H1 (cell line): ENCODE results near the gene OPCML. TPM values are rescaled to one million over a fixed set of nuclear protein-coding genes. Genes with fewer than 3 reads are reported as not detected.

Experiments used
- CTCF ChIA-PET: fragments of 300-600 bp; sonication (Branson Sonifier 250); formaldehyde crosslinking; loops from one replicate; lab custom pipeline; 2021; ENCODE audit not compliant: partially characterized antibody; lab: Charles Lee
- POLR2A ChIA-PET: fragments of 300-600 bp; sonication (Branson Sonifier 250); formaldehyde crosslinking; loops from one replicate; lab custom pipeline; 2021; ENCODE audit warnings: inconsistent platforms; ENCODE audit not compliant: partially characterized antibody; lab: Charles Lee
- DNase-seq, 2 experiments: peaks; one replicate each; pipeline versions ENCODE4 v3.0.0 to v3.0.0-alpha.2; 2010 to 2022; ENCODE audit warnings: low spot score in 2 of 2, low read depth in 1 of 2, mixed read lengths in 1 of 2
- FAIRE-seq: peaks from 2 replicates; lab custom pipeline; 2011; peaks lifted over from hg19 to GRCh38; lab: Jason Lieb, UNC
- H2AFZ ChIP-seq: 2 replicates; pipeline ENCODE4 v1.8.1; 2012; ENCODE audit warnings: low read length, inconsistent platforms
- H2AK5ac ChIP-seq: 2 replicates; pipeline ENCODE4 v1.6.1; 2013; ENCODE audit warnings: low read depth, low read length
- H2BK120ac ChIP-seq: replicated peaks from 2 replicates; pipeline ENCODE3; 2013; ENCODE audit warnings: low read depth, low read length, inconsistent platforms
- H2BK12ac ChIP-seq: 2 replicates; pipeline ENCODE4 v1.6.1; 2013; ENCODE audit warnings: low read depth, low read length
- H2BK15ac ChIP-seq: 2 replicates; pipeline ENCODE4 v1.6.1; 2013; ENCODE audit warnings: low read length
- H2BK20ac ChIP-seq: 2 replicates; pipeline ENCODE4 v1.6.1; 2013; ENCODE audit warnings: low read length
- H2BK5ac ChIP-seq: 2 replicates; pipeline ENCODE4 v1.6.1; 2013; ENCODE audit warnings: low read depth, low read length
- H3K14ac ChIP-seq: 2 replicates; pipeline ENCODE4 v1.6.1; 2013; ENCODE audit warnings: inconsistent platforms; ENCODE audit not compliant: insufficient read length
- H3K18ac ChIP-seq: 2 replicates; pipeline ENCODE4 v1.6.1; 2013; ENCODE audit warnings: low read length; ENCODE audit errors: extremely low read depth
- H3K23ac ChIP-seq: 2 replicates; pipeline ENCODE4 v1.6.1; 2013; ENCODE audit warnings: inconsistent platforms; ENCODE audit not compliant: insufficient read length
- H3K23me2 ChIP-seq: 2 replicates; pipeline ENCODE4 v1.6.1; 2013; ENCODE audit warnings: low read depth, low read length
- H3K27ac ChIP-seq: 2 replicates; pipeline ENCODE4 v1.6.1; 2011; ENCODE audit warnings: low read depth, low read length, inconsistent platforms
- H3K27me3 ChIP-seq, 4 experiments: replicated peaks in 1 of 4; 1 replicate in 1 of 4; 2 replicates in 3 of 4; pipeline versions ENCODE4 v1.6.1 to v1.8.1; 2011 to 2013; ENCODE audit warnings: low read length in 3 of 4, mild to moderate bottlenecking in 3 of 4, inconsistent platforms in 2 of 4, mixed read lengths in 2 of 4, moderate library complexity in 1 of 4; ENCODE audit not compliant: control insufficient read depth in 3 of 4, insufficient read depth in 3 of 4; ENCODE audit errors: extremely low read depth in 1 of 4
- H3K36me3 ChIP-seq, 4 experiments: 2 replicates each; pipeline versions ENCODE4 v1.6.1 to v1.8.1; 2011 to 2013; ENCODE audit warnings: mild to moderate bottlenecking in 4 of 4, low read length in 3 of 4, moderate library complexity in 2 of 4, control low read depth in 1 of 4, inconsistent platforms in 1 of 4; ENCODE audit not compliant: insufficient read depth in 4 of 4, control insufficient read depth in 2 of 4
- H3K4ac ChIP-seq: replicated peaks from 2 replicates; pipeline ENCODE3; 2013; ENCODE audit warnings: low read length, low read depth, mixed read lengths, inconsistent platforms; ENCODE audit not compliant: insufficient read length
- H3K4me1 ChIP-seq, 4 experiments: replicated peaks in 1 of 4; 1 replicate in 1 of 4; 2 replicates in 3 of 4; pipeline versions ENCODE4 v1.6.1 to v1.8.1; 2011 to 2013; ENCODE audit warnings: low read length in 3 of 4, inconsistent platforms in 2 of 4, mixed read lengths in 1 of 4; ENCODE audit not compliant: insufficient read depth in 4 of 4, control insufficient read depth in 3 of 4
- H3K4me2 ChIP-seq, 2 experiments: 2 replicates each; pipeline versions ENCODE4 v1.6.1 to v1.8.1; 2011 to 2013; ENCODE audit warnings: low read depth in 2 of 2, low read length in 2 of 2, control low read depth in 1 of 2, inconsistent platforms in 1 of 2, mild to moderate bottlenecking in 1 of 2; ENCODE audit not compliant: insufficient read depth in 1 of 2
- H3K4me3 ChIP-seq, 4 experiments: fragments of 200-600, 300-600 bp in 1 of 4; sonication (generic), shearing (Covaris generic), sonication (Bioruptor Twin) in 1 of 4; 2 replicates each; pipeline versions ENCODE4 v1.5.1 to v1.8.1; 2011 to 2016; ENCODE audit warnings: low read length in 4 of 4, low read depth in 3 of 4, control low read depth in 2 of 4, inconsistent platforms in 2 of 4, mild to moderate bottlenecking in 2 of 4, mixed read lengths in 1 of 4, moderate library complexity in 1 of 4; ENCODE audit not compliant: insufficient read depth in 2 of 4; ENCODE audit errors: extremely low read depth in 1 of 4
- H3K56ac ChIP-seq: replicated peaks from 2 replicates; pipeline ENCODE3; 2013; ENCODE audit warnings: low read depth, mild to moderate bottlenecking, mixed read lengths, low read length, inconsistent platforms; ENCODE audit not compliant: insufficient read length
- H3K79me1 ChIP-seq: 2 replicates; pipeline ENCODE4 v1.6.1; 2013; ENCODE audit warnings: low read depth, low read length, control low read depth
- H3K79me2 ChIP-seq, 2 experiments: 2 replicates each; pipeline versions ENCODE4 v1.6.1 to v1.8.1; 2012 to 2013; ENCODE audit warnings: low read length in 2 of 2, mild to moderate bottlenecking in 2 of 2, inconsistent platforms in 1 of 2; ENCODE audit not compliant: insufficient read depth in 2 of 2, control insufficient read depth in 1 of 2
- H3K9ac ChIP-seq, 4 experiments: replicated peaks in 1 of 4; 1 replicate in 1 of 4; 2 replicates in 3 of 4; pipeline versions ENCODE4 v1.6.1 to v1.8.1; 2011 to 2013; ENCODE audit warnings: low read depth in 3 of 4, low read length in 3 of 4, control low read depth in 2 of 4, mild to moderate bottlenecking in 2 of 4, moderate library complexity in 2 of 4, inconsistent platforms in 1 of 4; ENCODE audit errors: extremely low read depth in 1 of 4
- H3K9me3 ChIP-seq, 2 experiments: 2 replicates each; pipeline versions ENCODE4 v1.6.1 to v1.8.1; 2012 to 2013; ENCODE audit warnings: mild to moderate bottlenecking in 2 of 2, moderate library complexity in 2 of 2, control low read depth in 1 of 2, inconsistent platforms in 1 of 2, low read depth in 1 of 2, low read length in 1 of 2, mixed read lengths in 1 of 2; ENCODE audit not compliant: insufficient read depth in 2 of 2
- H4K20me1 ChIP-seq, 2 experiments: replicated peaks in 1 of 2; 2 replicates each; pipeline versions ENCODE3 to v1.8.1; 2011 to 2013; ENCODE audit warnings: inconsistent platforms in 2 of 2, low read length in 2 of 2, mild to moderate bottlenecking in 1 of 2; ENCODE audit not compliant: insufficient read depth in 2 of 2, control insufficient read depth in 1 of 2
- H4K5ac ChIP-seq: 2 replicates; pipeline ENCODE4 v1.6.1; 2013; ENCODE audit warnings: low read length, low read depth, mixed read lengths, inconsistent platforms; ENCODE audit not compliant: insufficient read length
- H4K8ac ChIP-seq: 2 replicates; pipeline ENCODE4 v1.8.0; 2013; ENCODE audit warnings: mild to moderate bottlenecking, moderate library complexity, low read length, inconsistent platforms; ENCODE audit not compliant: insufficient read depth; ENCODE audit errors: extremely low read depth
- H4K91ac ChIP-seq: replicated peaks from 2 replicates; pipeline ENCODE3; 2013; ENCODE audit warnings: low read length, mixed read lengths, inconsistent platforms; ENCODE audit not compliant: insufficient read length
- CBX5 ChIP-seq: fragments of 300-800, 300-1000 bp; sonication (generic); IDR thresholded peaks from 2 replicates; pipeline ENCODE4 v1.7.1; 2016; ENCODE audit warnings: antibody characterized with exemption, low read length, low read depth
- FOSL1 ChIP-seq: IDR thresholded peaks from 2 replicates; pipeline ENCODE4 v1.6.1; 2011; ENCODE audit warnings: mild to moderate bottlenecking, low read depth, low read length, moderate library complexity; ENCODE audit not compliant: insufficient read depth
- SIRT6 ChIP-seq: IDR thresholded peaks from one replicate; pipeline ENCODE4 v1.7.1; 2012; ENCODE audit warnings: low read length, inconsistent platforms
- SIX5 ChIP-seq: IDR thresholded peaks from 2 replicates; pipeline ENCODE4 v1.6.1; 2011; ENCODE audit warnings: mild to moderate bottlenecking, low read depth, low read length
- TBP ChIP-seq: IDR thresholded peaks from 2 replicates; pipeline ENCODE4 v1.6.1; 2011; ENCODE audit warnings: low read depth, low read length, improper control_type of control experiment
- WGBS, 2 experiments: shearing (Covaris generic) in 1 of 2; methylation state at CpG; one replicate each; pipeline versions ENCODE4 v1.1.6 to v1.1.7; 2013 to 2015; ENCODE audit warnings: low lambda C conversion rate in 2 of 2, mixed read lengths in 2 of 2, inconsistent platforms in 1 of 2, low coverage in 1 of 2, missing lambda C conversion rate in 1 of 2; ENCODE audit not compliant: insufficient replicate concordance in 2 of 2, insufficient coverage in 1 of 2, insufficient read length in 1 of 2; ENCODE audit errors: extremely low coverage in 1 of 2, missing lambda C conversion rate in 1 of 2; 5-methylcytosine and 5-hydroxymethylcytosine counted together
- polyA plus RNA-seq, 7 experiments: library from polyadenylated mRNA; depleted of rRNA in 3 of 7; stranded (reverse) in 5 of 7; unstranded in 2 of 7; fragments of >200 nt in 5 of 7; fragments of 200-250 nt in 2 of 7; gene quantifications; 1 replicate in 5 of 7; 2 replicates in 1 of 7; 4 replicates in 1 of 7; pipeline versions ENCODE4 v1.2.1 to v1.2.3, GENCODE V29; 2011 to 2013; ENCODE audit warnings: missing spikeins in 2 of 7, mixed read lengths in 2 of 7
- total RNA-seq: library from RNA; stranded (reverse); fragmentation: NEBNext Ultra II Directional; extraction: Animal tissue kit (Norgen Biotek cat#: 25700); gene quantifications from 2 replicates; pipeline ENCODE4 v1.2.1, GENCODE V29; 2021
- TF ChIP-seq, protein P1 (sequence below): IDR thresholded peaks from 2 replicates; pipeline ENCODE4 v1.6.1; 2012; ENCODE audit warnings: low read length, inconsistent platforms
- TF ChIP-seq, protein P2 (sequence below): IDR thresholded peaks from 2 replicates; pipeline ENCODE4 v1.6.1; 2011; ENCODE audit warnings: low read depth, mild to moderate bottlenecking, low read length; ENCODE audit not compliant: insufficient read depth

The OPCML gene
- total and polyA plus RNA-seq, 2 of the 8 experiments (the other 6 are each of a cell fraction or from before 2014, with no cell fraction given), result 2.3 to 3.1 TPM

DNA sequence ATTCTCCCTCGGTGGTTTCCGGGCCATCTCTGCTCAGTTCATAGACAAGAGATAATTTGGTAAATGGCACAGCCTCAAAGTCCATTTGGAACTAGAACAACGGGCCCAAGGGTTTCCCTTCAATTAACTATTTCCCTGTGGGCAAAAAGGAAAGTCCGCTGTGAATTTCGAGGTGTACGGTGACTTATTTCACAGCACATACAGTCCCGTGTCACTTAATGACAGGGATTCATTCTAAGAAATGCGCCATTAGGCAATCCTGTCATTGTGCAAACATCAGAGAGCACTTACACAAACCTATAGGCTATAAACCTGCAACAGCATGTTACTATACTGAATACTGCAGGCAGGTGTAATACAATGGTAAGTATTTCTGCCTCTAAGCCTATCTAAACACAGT, 551.6 kb downstream of the OPCML start:
- H3K9ac ChIP-seq, result no peak overlapping the region
- no peak overlapping the region for H3K14ac ChIP-seq
- no peak overlapping the region for H2BK12ac ChIP-seq
- no peak overlapping the region for H3K27ac ChIP-seq
- H2BK15ac ChIP-seq, result no peak overlapping the region
- no peaks in the 10 kb centered on the region for H3K36me3 ChIP-seq
- no peak overlapping the region for H2AK5ac ChIP-seq
- no peak overlapping the region for H3K4ac ChIP-seq
- H2BK20ac ChIP-seq, result no peak overlapping the region
- no peak for DNase-seq
- H3K4me3 ChIP-seq, result no peak overlapping the region
- no peaks in the 10 kb centered on the region; the same call in 1 of the 2 replicates for H3K23me2 ChIP-seq
- no peaks in the 10 kb centered on the region for H4K20me1 ChIP-seq
- H2AFZ ChIP-seq, result no peak overlapping the region
- no peak overlapping the region for H4K8ac ChIP-seq
- WGBS, 2 experiments, result 89% methylated on average over 8 of the region's 8 CpGs; no CpG with 5 or more reads in 1 of the 2 experiments
- H3K56ac ChIP-seq, result no peak overlapping the region
- H3K4me1 ChIP-seq, result peaks cover 0 to 9% (median 3%) of the 10 kb centered on the region in 4 experiments; a peak in 3 of 7 replicates
- H3K23ac ChIP-seq, result no peak overlapping the region
- no peak overlapping the region for H2BK120ac ChIP-seq
- H3K9me3 ChIP-seq, result no peaks in the 10 kb centered on the region
- POLR2A ChIA-PET, result no interaction called here
- no peak overlapping the region for H4K91ac ChIP-seq
- no peaks in the 10 kb centered on the region; a peak in 1 of 7 replicates for H3K27me3 ChIP-seq
- no peak for FAIRE-seq
- CTCF ChIA-PET, result no interaction called here
- H3K79me1 ChIP-seq, result no peaks in the 10 kb centered on the region
- no peak overlapping the region for H2BK5ac ChIP-seq
- H3K4me2 ChIP-seq, result no peak overlapping the region
- no peak overlapping the region for H4K5ac ChIP-seq
- H3K79me2 ChIP-seq, result no peaks in the 10 kb centered on the region
- no peak overlapping the region for H3K18ac ChIP-seq
- TF ChIP-seq CBX5 (no peak), SIX5 (no peak), SIRT6 (no peak), TBP (no peak), FOSL1 (no peak)
- TF ChIP-seq, protein P1, sequence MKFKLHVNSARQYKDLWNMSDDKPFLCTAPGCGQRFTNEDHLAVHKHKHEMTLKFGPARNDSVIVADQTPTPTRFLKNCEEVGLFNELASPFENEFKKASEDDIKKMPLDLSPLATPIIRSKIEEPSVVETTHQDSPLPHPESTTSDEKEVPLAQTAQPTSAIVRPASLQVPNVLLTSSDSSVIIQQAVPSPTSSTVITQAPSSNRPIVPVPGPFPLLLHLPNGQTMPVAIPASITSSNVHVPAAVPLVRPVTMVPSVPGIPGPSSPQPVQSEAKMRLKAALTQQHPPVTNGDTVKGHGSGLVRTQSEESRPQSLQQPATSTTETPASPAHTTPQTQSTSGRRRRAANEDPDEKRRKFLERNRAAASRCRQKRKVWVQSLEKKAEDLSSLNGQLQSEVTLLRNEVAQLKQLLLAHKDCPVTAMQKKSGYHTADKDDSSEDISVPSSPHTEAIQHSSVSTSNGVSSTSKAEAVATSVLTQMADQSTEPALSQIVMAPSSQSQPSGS, result no peak
- TF ChIP-seq, protein P2, sequence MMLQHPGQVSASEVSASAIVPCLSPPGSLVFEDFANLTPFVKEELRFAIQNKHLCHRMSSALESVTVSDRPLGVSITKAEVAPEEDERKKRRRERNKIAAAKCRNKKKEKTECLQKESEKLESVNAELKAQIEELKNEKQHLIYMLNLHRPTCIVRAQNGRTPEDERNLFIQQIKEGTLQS, result no peak
